Fibroblast of peridontal ligament (primary cell): ENCODE data around the gene BUD23.
"Not testable (repeated sequence)": the region's sequence is repeated elsewhere in the genome, so short reads cannot be mapped to it uniquely, and the experiment has no call there.

Experiments
- DNase-seq: peaks from one replicate; pipeline ENCODE4 v3.0.0-alpha.2; 2010; ENCODE audit errors: extremely low read depth

The BUD23 gene

GRCh38 chr7:73668103-73668885, 15.1 kb upstream of the BUD23 start:
- peak; percentile 8 for DNase-seq

- DNase-seq = no peak
These were observed 14.5 kb upstream of the BUD23 start for GRCh38 chr7:73668886-73669230.

GRCh38 chr7:73669288-73669701, 14.1 kb upstream of the BUD23 start:
- DNase-seq = no peak

- DNase-seq = no peak
These were observed 13.5 kb upstream of the BUD23 start for GRCh38 chr7:73669858-73670385.

GRCh38 chr7:73671322-73671661, 12.1 kb upstream of the BUD23 start:
- DNase-seq = no peak

GRCh38 chr7:73671857-73672445, 11.4 kb upstream of the BUD23 start:
- no peak for DNase-seq

- DNase-seq = no peak
These were observed 8.8 kb upstream of the BUD23 start for GRCh38 chr7:73674468-73675124.

GRCh38 chr7:73676062-73676461, 7.3 kb upstream of the BUD23 start:
- not testable (repeated sequence) for DNase-seq

GRCh38 chr7:73678862-73679261, 4.5 kb upstream of the BUD23 start:
- no peak for DNase-seq

- DNase-seq = no peak
These were observed 3.7 kb upstream of the BUD23 start for GRCh38 chr7:73679709-73680108.

GRCh38 chr7:73680501-73680900, 2.9 kb upstream of the BUD23 start:
- DNase-seq = no peak

GRCh38 chr7:73681031-73681430, 2.4 kb upstream of the BUD23 start:
- peak; percentile 14 for DNase-seq

- DNase-seq = no peak
These were observed 697 bp upstream of the BUD23 start for GRCh38 chr7:73682745-73683055.

GRCh38 chr7:73683788-73684693, 644 bp downstream of the BUD23 start:
- peak; percentile 16 for DNase-seq

GRCh38 chr7:73685311-73685710, 1.9 kb downstream of the BUD23 start:
- no peak for DNase-seq

- DNase-seq = no peak
These were observed 4.9 kb downstream of the BUD23 start for GRCh38 chr7:73688288-73688687.

- DNase-seq = no peak
These were observed 7.2 kb downstream of the BUD23 start for GRCh38 chr7:73690646-73691045.

- no peak for DNase-seq
These were observed 13.0 kb downstream of the BUD23 start for GRCh38 chr7:73696372-73696771.

GRCh38 chr7:73698410-73698809, 15.0 kb downstream of the BUD23 start:
- DNase-seq = no peak

- DNase-seq = no peak
These were observed 16.1 kb downstream of the BUD23 start for GRCh38 chr7:73699370-73700068.

GRCh38 chr7:73700069-73700423, 16.6 kb downstream of the BUD23 start:
- DNase-seq = no peak
